GM23248 (cell line): Measurements from ENCODE around the gene ARHGEF1. TPM values are rescaled to one million over a fixed set of nuclear protein-coding genes. Genes with fewer than 3 reads are reported as not detected.

Experiments used
- DNase-seq: peaks from one replicate; pipeline ENCODE4 v3.0.0-alpha.2; 2015
- H2AFZ ChIP-seq: fragments of 200-600 bp; sonication (generic); 2 replicates; pipeline ENCODE4 v1.6.1; 2016; ENCODE audit warnings: antibody characterized with exemption
- H3F3A ChIP-seq: fragments of 200-600 bp; sonication (generic); 2 replicates; pipeline ENCODE4 v1.6.1; 2016; ENCODE audit warnings: mild to moderate bottlenecking, antibody characterized with exemption, mixed run types; ENCODE audit not compliant: insufficient read depth
- H3K27ac ChIP-seq: fragments of 200-600 bp; sonication (generic); 2 replicates; pipeline ENCODE4 v1.5.1; 2016; ENCODE audit warnings: mild to moderate bottlenecking
- H3K27me3 ChIP-seq: fragments of 200-600 bp; sonication (generic); replicated peaks from 2 replicates; pipeline ENCODE4 v1.6.1; 2016; ENCODE audit warnings: mild to moderate bottlenecking; ENCODE audit not compliant: insufficient read depth
- H3K36me3 ChIP-seq: fragments of 200-600 bp; sonication (generic); 2 replicates; pipeline ENCODE4 v1.6.1; 2016; ENCODE audit warnings: low read depth, mild to moderate bottlenecking
- H3K4me1 ChIP-seq: fragments of 200-600 bp; sonication (generic); 2 replicates; pipeline ENCODE4 v1.6.1; 2016; ENCODE audit warnings: mild to moderate bottlenecking; ENCODE audit not compliant: insufficient read depth
- H3K4me2 ChIP-seq: fragments of 200-600 bp; sonication (generic); one replicate; pipeline ENCODE4 v1.6.1; 2016; ENCODE audit warnings: mild to moderate bottlenecking; ENCODE audit not compliant: unreplicated experiment
- H3K4me3 ChIP-seq: fragments of 200-600 bp; sonication (generic); 2 replicates; pipeline ENCODE4 v1.5.1; 2016; ENCODE audit warnings: mild to moderate bottlenecking
- H3K79me2 ChIP-seq: fragments of 200-600 bp; sonication (generic); 2 replicates; pipeline ENCODE4 v1.6.1; 2016; ENCODE audit warnings: mild to moderate bottlenecking; ENCODE audit not compliant: insufficient read depth
- H3K9ac ChIP-seq: fragments of 200-600 bp; sonication (generic); 2 replicates; pipeline ENCODE4 v1.6.1; 2016; ENCODE audit warnings: mild to moderate bottlenecking
- H3K9me2 ChIP-seq: fragments of 200-600 bp; sonication (generic); 2 replicates; pipeline ENCODE4 v1.6.1; 2016; ENCODE audit warnings: mixed run types, mild to moderate bottlenecking, moderate library complexity; ENCODE audit not compliant: insufficient read depth
- H3K9me3 ChIP-seq: fragments of 200-600 bp; sonication (generic); one replicate; pipeline ENCODE4 v1.6.1; 2017; ENCODE audit warnings: low read depth
- H4K20me1 ChIP-seq: fragments of 200-600 bp; sonication (generic); 2 replicates; pipeline ENCODE4 v1.6.0; 2016; ENCODE audit not compliant: insufficient read depth
- EZH2 ChIP-seq: fragments of 200-600 bp; sonication (generic); IDR thresholded peaks from 2 replicates; pipeline ENCODE4 v1.6.1; 2018; ENCODE audit warnings: antibody characterized with exemption, mild to moderate bottlenecking; ENCODE audit not compliant: insufficient read depth, poor library complexity, severe bottlenecking
- EZH2phosphoT487 ChIP-seq: fragments of 200-600 bp; sonication (generic); IDR thresholded peaks from 2 replicates; pipeline ENCODE4 v1.6.1; 2018; ENCODE audit warnings: antibody characterized with exemption, moderate library complexity, mild to moderate bottlenecking, low read depth; ENCODE audit not compliant: insufficient read depth
- WGBS, 2 experiments: methylation state at CpG; one replicate each; pipeline ENCODE4 v1.1.6; 2015 to 2017; ENCODE audit warnings: low lambda C conversion rate in 2 of 2, low coverage in 1 of 2; ENCODE audit errors: missing lambda C conversion rate in 2 of 2; 5-methylcytosine and 5-hydroxymethylcytosine counted together
- in situ Hi-C: fragments of 300-500 bp; cut with MboI; formaldehyde crosslinking; loops from 2 replicates; pipeline ENCODE4 v1.15.0; 2020
- polyA plus RNA-seq: library from polyadenylated mRNA; unstranded; fragments of >200 nt; fragmentation: Nextera tagmentation; extraction: Ambion mirVana; gene quantifications from 2 replicates; pipeline ENCODE4 v1.2.1, GENCODE V29; 2016
- total RNA-seq: library from RNA; depleted of rRNA; stranded (reverse); fragments of >200 nt; shearing (Covaris generic); gene quantifications from 2 replicates; pipeline ENCODE4 v1.2.3, GENCODE V29; 2014

The ARHGEF1 gene
- total and polyA plus RNA-seq, 2 experiments from 2014 or later = 46.2 to 49.6 TPM

- Histone ChIP-seq H3K9me3 (no peaks in the 10 kb centered on the region), H3K79me2 (no peaks in the 10 kb centered on the region), H3K36me3 (peaks cover 7% of the 10 kb centered on the region; the same call in 1 of the 2 replicates), H3K4me3 (no peak overlapping the region), H3K9ac (no peak overlapping the region), H3K4me2 (no peak overlapping the region), H3K4me1 (no peaks in the 10 kb centered on the region), H3K9me2 (no peaks in the 10 kb centered on the region), H2AFZ (no peak overlapping the region), H3F3A (no peaks in the 10 kb centered on the region), H4K20me1 (no peaks in the 10 kb centered on the region), H3K27ac (no peak overlapping the region), H3K27me3 (no peaks in the 10 kb centered on the region)
- TF ChIP-seq EZH2phosphoT487 = no peak
- no peak for TF ChIP-seq EZH2
- no peak for DNase-seq
- in situ Hi-C loops = no loop called here
- WGBS, 2 experiments = 84 to 88% methylated on average over 24 of the region's 24 CpGs
Measured at GRCh38 chr19:41905273-41906002, 22.5 kb downstream of the ARHGEF1 start.

DNA sequence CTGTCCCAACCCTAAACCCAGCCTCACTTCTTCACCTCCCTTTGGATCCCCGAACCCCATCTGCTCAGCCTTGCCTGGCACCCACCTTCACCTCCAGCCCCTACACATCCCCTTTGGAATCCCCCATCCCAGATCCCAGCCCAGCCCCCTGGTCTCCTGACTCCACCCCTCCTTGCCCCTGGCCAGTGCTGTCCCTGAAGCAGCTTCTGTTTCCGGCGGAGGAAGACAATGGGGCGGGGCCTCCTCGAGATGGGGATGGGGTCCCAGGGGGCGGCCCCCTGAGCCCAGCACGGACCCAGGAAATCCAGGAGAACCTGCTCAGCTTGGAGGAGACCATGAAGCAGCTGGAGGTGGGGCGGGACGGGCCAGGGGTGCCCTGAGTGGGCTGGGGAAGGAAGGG lies 23.3 kb downstream of the ARHGEF1 start:
- Histone ChIP-seq H3K4me3 (no peak overlapping the region), H4K20me1 (no peaks in the 10 kb centered on the region), H3F3A (no peaks in the 10 kb centered on the region), H2AFZ (no peak overlapping the region), H3K9me2 (no peaks in the 10 kb centered on the region), H3K27ac (no peak overlapping the region), H3K27me3 (peaks cover 5% of the 10 kb centered on the region; the same call in 1 of the 2 replicates), H3K9me3 (no peaks in the 10 kb centered on the region), H3K79me2 (no peaks in the 10 kb centered on the region), H3K9ac (no peak overlapping the region), H3K4me1 (no peaks in the 10 kb centered on the region), H3K4me2 (no peak overlapping the region), H3K36me3 (peaks cover 6% of the 10 kb centered on the region; the same call in 1 of the 2 replicates)
- WGBS, 2 experiments = 67% methylated on average over 7 to 9 of the region's 9 CpGs
- TF ChIP-seq EZH2 (no peak), EZH2phosphoT487 (no peak)
- DNase-seq = no peak
- in situ Hi-C loops = no loop called here

GRCh38 chr19:41906916-41907680 lies 24.1 kb downstream of the ARHGEF1 start:
- Histone ChIP-seq H3K27ac (no peak overlapping the region), H3K36me3 (peaks cover 6% of the 10 kb centered on the region; the same call in 1 of the 2 replicates)

GRCh38 chr19:41907994-41908615 lies 25.1 kb downstream of the ARHGEF1 start:
- no peaks in the 10 kb centered on the region for H3K9me3 ChIP-seq
- H3K9me2 ChIP-seq = no peaks in the 10 kb centered on the region
- H3K79me2 ChIP-seq = no peaks in the 10 kb centered on the region
- H3K4me3 ChIP-seq = no peak overlapping the region
- peaks cover 1% of the 10 kb centered on the region; the same call in 1 of the 2 replicates for H3K36me3 ChIP-seq
- H3F3A ChIP-seq = no peaks in the 10 kb centered on the region
- 78 to 87% methylated on average over 23 to 24 of the region's 25 CpGs for WGBS, 2 experiments
- H3K27me3 ChIP-seq = peaks cover 19% of the 10 kb centered on the region
- TF ChIP-seq EZH2phosphoT487 (no peak), EZH2 (no peak)
- H2AFZ ChIP-seq = no peak overlapping the region
- in situ Hi-C loops = no loop called here
- H3K4me1 ChIP-seq = no peaks in the 10 kb centered on the region
- H4K20me1 ChIP-seq = no peaks in the 10 kb centered on the region
- no peak overlapping the region for H3K9ac ChIP-seq
- no peak overlapping the region for H3K27ac ChIP-seq
- no peak for DNase-seq
- no peak overlapping the region for H3K4me2 ChIP-seq

More at GRCh38 chr19:41906916-41907680, 24.1 kb downstream of the ARHGEF1 start:
- no peak for DNase-seq
- Histone ChIP-seq H3K9me3 (no peaks in the 10 kb centered on the region), H4K20me1 (no peaks in the 10 kb centered on the region), H3K4me2 (no peak overlapping the region), H3K4me1 (no peaks in the 10 kb centered on the region), H3K9ac (no peak overlapping the region), H3K4me3 (no peak overlapping the region), H3K79me2 (no peaks in the 10 kb centered on the region), H2AFZ (no peak overlapping the region), H3K27me3 (peaks cover 13% of the 10 kb centered on the region), H3F3A (no peaks in the 10 kb centered on the region), H3K9me2 (no peaks in the 10 kb centered on the region)
- TF ChIP-seq EZH2 (no peak), EZH2phosphoT487 (no peak)
- in situ Hi-C loops = no loop called here
- 82 to 84% methylated on average over 19 to 21 of the region's 21 CpGs for WGBS, 2 experiments
